ENCODE measurements around the gene TSACC.
"Not testable (repeated sequence)": the region's sequence is repeated elsewhere in the genome, so short reads cannot be mapped to it uniquely, and the experiment has no call there.

TSACC gene

DNA sequence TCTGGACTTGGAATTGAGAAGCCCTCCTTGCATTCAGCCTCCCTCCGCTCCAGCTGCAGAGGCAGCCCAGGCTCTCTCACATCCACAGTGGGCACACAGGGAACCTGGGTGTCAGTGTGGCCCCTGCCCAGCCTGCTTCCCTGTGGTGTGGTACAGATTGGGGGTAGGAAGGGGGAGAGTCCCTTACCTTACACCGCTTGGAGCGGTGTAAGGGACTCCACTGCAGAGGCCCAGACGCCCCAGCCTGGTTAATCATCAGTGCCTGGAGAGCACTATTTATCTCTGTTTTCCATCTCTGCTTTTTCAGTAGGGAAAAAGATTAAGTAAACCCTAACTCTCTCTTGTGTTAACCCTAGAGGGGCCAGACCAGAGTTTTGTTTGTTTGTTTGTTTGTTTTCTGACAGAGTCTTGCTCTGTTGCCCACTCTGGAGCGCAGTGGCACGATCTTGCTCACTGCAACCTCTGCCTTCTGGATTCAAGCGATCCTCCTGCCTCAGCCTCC, 29.9 kb downstream of the TSACC start:
- H3K4me3 ChIP-seq (ENCODE audit: low read depth, low read length), result no peak overlapping the region
- TF ChIP-seq, protein P1, sequence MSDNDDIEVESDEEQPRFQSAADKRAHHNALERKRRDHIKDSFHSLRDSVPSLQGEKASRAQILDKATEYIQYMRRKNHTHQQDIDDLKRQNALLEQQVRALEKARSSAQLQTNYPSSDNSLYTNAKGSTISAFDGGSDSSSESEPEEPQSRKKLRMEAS (IDR thresholded peaks at IDR 0.05; ENCODE audit: low read depth, low read length), result no peak
- no peak for TF ChIP-seq MYC (IDR thresholded peaks at IDR 0.05; ENCODE audit: low read depth, low read length)
- TF ChIP-seq, protein P2, sequence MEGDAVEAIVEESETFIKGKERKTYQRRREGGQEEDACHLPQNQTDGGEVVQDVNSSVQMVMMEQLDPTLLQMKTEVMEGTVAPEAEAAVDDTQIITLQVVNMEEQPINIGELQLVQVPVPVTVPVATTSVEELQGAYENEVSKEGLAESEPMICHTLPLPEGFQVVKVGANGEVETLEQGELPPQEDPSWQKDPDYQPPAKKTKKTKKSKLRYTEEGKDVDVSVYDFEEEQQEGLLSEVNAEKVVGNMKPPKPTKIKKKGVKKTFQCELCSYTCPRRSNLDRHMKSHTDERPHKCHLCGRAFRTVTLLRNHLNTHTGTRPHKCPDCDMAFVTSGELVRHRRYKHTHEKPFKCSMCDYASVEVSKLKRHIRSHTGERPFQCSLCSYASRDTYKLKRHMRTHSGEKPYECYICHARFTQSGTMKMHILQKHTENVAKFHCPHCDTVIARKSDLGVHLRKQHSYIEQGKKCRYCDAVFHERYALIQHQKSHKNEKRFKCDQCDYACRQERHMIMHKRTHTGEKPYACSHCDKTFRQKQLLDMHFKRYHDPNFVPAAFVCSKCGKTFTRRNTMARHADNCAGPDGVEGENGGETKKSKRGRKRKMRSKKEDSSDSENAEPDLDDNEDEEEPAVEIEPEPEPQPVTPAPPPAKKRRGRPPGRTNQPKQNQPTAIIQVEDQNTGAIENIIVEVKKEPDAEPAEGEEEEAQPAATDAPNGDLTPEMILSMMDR (IDR thresholded peaks at IDR 0.05; ENCODE audit: low read depth, low read length), result no peak
- TF ChIP-seq POLR2A (IDR thresholded peaks at IDR 0.05; ENCODE audit: extremely low read depth, insufficient read length), result no peak
- no peak for DNase-seq (ENCODE audit: low read depth)

- no peak within 1 kb of the TSS for H3K4me3 ChIP-seq (ENCODE audit: low read depth, low read length)
- DNase-seq (ENCODE audit: low read depth), result peak; percentile 54
- TF ChIP-seq MYC (IDR thresholded peaks at IDR 0.05; ENCODE audit: low read depth, low read length) (no peak), POLR2A (IDR thresholded peaks at IDR 0.05; ENCODE audit: extremely low read depth, insufficient read length) (no peak)
- TF ChIP-seq, protein P1 (IDR thresholded peaks at IDR 0.05; ENCODE audit: low read depth, low read length), result no peak
- TF ChIP-seq, protein P2 (IDR thresholded peaks at IDR 0.05; ENCODE audit: low read depth, low read length), result no peak
Observed at GRCh38 chr1:156368889-156369684, 30.8 kb downstream of the TSACC start, which contains the start of gene RHBG. Gene RHBG, plus strand, starts transcription at chr1:156369211. Its CDS starts 39 bp downstream, at chr1:156369250.

DNA sequence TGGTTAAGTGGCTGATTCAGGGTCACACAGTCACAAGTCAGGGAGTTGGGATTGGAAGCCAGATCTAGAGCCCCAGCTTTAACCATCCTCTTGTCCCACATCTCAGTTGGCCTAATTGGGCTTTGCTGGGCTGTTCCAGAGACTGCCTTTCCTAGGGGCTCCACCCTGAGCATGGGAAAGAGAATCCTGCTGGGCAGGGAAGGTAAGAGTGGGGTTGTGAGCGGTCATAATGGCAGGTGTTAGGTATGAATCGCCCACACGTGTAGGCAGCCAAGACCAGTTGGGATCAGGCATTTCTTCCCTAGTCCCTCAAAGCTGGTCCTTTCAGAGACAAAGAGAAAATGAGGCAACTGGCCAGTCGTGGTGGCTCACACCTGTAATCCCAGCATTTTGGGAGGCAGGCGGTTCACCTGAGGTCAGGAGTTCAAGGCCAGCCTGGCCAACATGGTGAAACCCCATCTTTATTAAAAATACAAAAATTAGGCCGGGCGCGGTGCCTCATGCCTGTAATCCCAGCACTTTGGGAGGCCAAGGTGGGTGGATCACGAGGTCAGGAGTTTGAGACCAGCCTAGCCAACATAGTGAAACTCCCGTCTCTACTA, 31.5 kb downstream of the TSACC start:
- H3K4me3 ChIP-seq (ENCODE audit: low read depth, low read length); DNase-seq (ENCODE audit: low read depth): not testable (repeated sequence)

DNA sequence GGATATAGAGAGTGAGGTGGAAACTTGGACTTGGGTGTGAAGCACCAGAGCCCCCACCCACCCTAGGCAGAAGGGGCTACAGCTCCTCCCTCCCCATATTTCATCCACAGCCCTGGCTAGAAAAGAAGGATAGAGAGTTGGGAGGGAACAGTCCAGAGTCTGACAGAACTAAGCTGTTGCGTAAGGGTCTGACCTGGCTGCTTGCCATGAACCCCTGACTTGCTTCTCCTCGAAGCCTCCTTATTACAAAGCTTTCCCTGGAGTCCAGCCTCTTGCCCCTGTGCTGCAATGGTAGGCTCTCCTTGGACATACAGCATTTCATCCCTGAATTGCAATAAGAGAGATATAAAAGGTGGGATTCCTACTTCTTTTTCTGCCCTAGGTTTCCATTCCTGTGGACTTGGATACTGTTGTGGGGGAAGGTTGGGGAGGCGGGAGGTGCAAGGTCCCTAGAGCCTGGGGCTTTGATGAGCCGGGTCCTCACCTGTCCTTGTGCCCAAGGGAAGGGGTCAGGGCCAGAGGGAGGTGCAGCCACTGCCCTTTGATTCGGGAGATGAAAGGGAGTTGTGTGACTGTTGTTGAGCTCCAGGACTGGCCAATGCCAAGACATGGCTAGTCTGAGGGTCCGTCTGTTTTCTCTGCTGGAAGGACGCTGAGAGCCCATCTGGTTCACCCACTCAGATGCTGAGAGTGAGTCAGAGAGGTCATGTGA, 33.4 kb downstream of the TSACC start:
- H3K4me3 ChIP-seq (ENCODE audit: low read depth, low read length), result no peak overlapping the region
- peak; percentile 64 for DNase-seq (ENCODE audit: low read depth)

GRCh38 chr1:156372265-156372586, 33.9 kb downstream of the TSACC start:
- TF ChIP-seq, protein P2 (IDR thresholded peaks at IDR 0.05; ENCODE audit: low read depth, low read length), result no peak
- no peak for TF ChIP-seq MYC (IDR thresholded peaks at IDR 0.05; ENCODE audit: low read depth, low read length)
- TF ChIP-seq, protein P1 (IDR thresholded peaks at IDR 0.05; ENCODE audit: low read depth, low read length), result no peak
- no peak for TF ChIP-seq POLR2A (IDR thresholded peaks at IDR 0.05; ENCODE audit: extremely low read depth, insufficient read length)
- no peak for DNase-seq (ENCODE audit: low read depth)

More for the DNA sequence above, 33.4 kb downstream of the TSACC start:
- no peak for TF ChIP-seq POLR2A (IDR thresholded peaks at IDR 0.05; ENCODE audit: extremely low read depth, insufficient read length)
- TF ChIP-seq, protein P1 (IDR thresholded peaks at IDR 0.05; ENCODE audit: low read depth, low read length), result no peak
- no peak for TF ChIP-seq MYC (IDR thresholded peaks at IDR 0.05; ENCODE audit: low read depth, low read length)
- TF ChIP-seq, protein P2 (IDR thresholded peaks at IDR 0.05; ENCODE audit: low read depth, low read length), result no peak

GRCh38 chr1:156372876-156373275, 34.5 kb downstream of the TSACC start:
- DNase-seq (ENCODE audit: low read depth), result no peak
- no peak overlapping the region for H3K4me3 ChIP-seq (ENCODE audit: low read depth, low read length)
- TF ChIP-seq, protein P1 (IDR thresholded peaks at IDR 0.05; ENCODE audit: low read depth, low read length), result no peak
- TF ChIP-seq, protein P2 (IDR thresholded peaks at IDR 0.05; ENCODE audit: low read depth, low read length), result no peak
- TF ChIP-seq MYC (IDR thresholded peaks at IDR 0.05; ENCODE audit: low read depth, low read length) (no peak), POLR2A (IDR thresholded peaks at IDR 0.05; ENCODE audit: extremely low read depth, insufficient read length) (no peak)

More at GRCh38 chr1:156372265-156372586, 33.9 kb downstream of the TSACC start:
- H3K4me3 ChIP-seq (ENCODE audit: low read depth, low read length), result no peak overlapping the region
